Activated CD4-positive, alpha-beta T cell treated with anti-CD3 and anti-CD28 coated beads for 4 hours (primary cell): Measurements from ENCODE around the gene PPP1R3G.

ENCODE experiments used
- DNase-seq, 2 donors: peaks; one replicate each; pipeline ENCODE4 v3.0.0-alpha.2; 2020

Gene PPP1R3G

DNA sequence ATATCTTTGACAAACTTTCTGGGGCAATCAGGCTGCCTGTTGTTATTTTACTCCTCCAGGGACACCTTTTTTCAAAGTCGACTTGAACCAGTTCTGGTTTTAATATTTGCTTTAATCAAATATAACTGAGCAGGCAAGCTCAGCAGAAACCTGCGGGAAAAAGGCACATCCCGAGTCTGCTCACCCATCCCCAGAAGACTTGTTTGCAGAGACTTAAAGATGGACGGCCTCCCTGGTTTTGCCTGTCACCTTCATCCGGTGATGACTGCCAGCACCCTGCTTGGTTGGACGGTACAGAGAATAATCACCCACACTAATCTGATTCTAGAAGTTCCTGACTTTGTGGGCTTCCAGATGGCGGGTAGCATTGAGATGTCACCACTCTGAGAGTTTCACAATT is 36.8 kb downstream of the PPP1R3G start:
- DNase-seq = no peak

- DNase-seq = no peak
These were observed 37.5 kb downstream of the PPP1R3G start for GRCh38 chr6:5122504-5123112.

- no peak for DNase-seq
These were observed 38.4 kb downstream of the PPP1R3G start for GRCh38 chr6:5123296-5124143.

GRCh38 chr6:5124526-5124925 is 39.4 kb downstream of the PPP1R3G start:
- DNase-seq = no peak

GRCh38 chr6:5125152-5126006 is 40.2 kb downstream of the PPP1R3G start:
- no peak for DNase-seq

- no peak for DNase-seq
These were observed 41.1 kb downstream of the PPP1R3G start for GRCh38 chr6:5126214-5126613.

DNA sequence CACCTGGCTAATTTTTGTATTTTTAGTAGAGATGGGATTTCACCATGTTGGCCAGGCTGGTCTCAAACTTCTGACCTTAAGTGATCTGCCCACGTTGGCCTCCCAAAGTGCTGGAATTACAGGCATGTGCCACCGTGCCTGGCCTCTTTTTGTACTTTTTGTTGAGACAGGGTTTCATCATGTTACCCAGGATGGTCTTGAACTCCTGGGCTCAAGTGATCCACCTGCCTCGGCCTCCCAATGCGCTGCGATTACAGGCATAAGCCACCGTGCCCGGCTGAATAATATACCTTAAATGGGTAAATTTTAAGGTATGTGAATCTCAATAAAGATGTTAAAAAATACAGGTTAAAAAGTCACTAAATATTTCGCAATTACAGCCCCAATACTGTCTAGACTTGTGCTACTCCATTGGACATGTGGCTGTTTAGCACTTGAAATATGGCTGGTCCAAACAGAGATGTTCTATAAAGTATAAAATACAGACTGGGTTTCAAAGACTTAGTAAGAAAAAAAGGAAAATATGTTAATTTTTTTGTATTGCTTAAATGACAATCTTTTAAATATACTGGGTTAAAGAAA is 42.1 kb downstream of the PPP1R3G start:
- no peak for DNase-seq

- DNase-seq = no peak
These were observed 43.2 kb downstream of the PPP1R3G start for GRCh38 chr6:5128351-5128750.

- DNase-seq = no peak
These were observed 45.2 kb downstream of the PPP1R3G start for GRCh38 chr6:5130135-5130866.

GRCh38 chr6:5132731-5133130 is 47.6 kb downstream of the PPP1R3G start:
- DNase-seq = no peak

DNA sequence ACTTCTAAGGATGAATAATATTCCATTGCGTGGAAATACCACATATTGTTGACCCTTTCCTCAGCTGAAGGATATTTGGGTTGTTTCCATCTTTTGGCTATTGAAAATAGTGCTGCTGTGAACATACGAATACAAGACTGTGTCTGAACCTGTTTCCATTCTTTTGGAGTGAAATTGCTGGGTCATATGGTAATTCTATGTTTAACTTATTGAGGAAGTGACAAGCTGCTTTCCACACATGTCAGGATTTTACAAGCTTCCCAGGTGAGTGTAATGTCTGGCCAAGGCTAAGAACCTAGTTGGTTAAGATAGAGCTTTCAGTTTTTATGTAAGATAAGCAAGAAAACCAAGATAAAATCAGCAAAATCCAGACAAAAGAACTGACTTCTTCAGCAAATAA is 48.8 kb downstream of the PPP1R3G start:
- DNase-seq = no peak

GRCh38 chr6:5135788-5136376 is 50.7 kb downstream of the PPP1R3G start:
- DNase-seq = peak; percentile 16 to 44

DNA sequence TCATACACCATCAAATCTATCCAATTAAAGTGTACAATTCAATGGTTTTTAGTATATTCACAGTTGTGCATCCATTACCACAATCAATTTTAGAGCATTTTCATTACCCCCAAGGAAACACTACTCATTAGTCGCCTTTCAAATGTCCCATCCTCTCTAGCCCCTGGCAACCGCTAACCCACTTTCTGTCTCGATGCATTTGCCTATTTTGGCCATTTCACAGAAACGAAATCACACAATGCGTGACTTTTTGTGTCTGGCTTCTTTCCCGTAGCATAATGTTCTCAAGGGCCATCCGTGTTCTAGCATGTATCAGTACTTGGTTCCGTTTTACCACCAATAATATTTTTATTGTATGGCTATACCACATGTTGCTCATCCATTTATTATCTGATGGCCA is 51.7 kb downstream of the PPP1R3G start:
- no peak for DNase-seq
